ENCODE results near the gene TRAF3.
A peak's percentile ranks its signal among the peaks of the same experiment; 100 is the strongest.
"Not testable (repeated sequence)": the region's sequence is repeated elsewhere in the genome, so short reads cannot be mapped to it uniquely, and the experiment has no call there.

Gene TRAF3

DNA sequence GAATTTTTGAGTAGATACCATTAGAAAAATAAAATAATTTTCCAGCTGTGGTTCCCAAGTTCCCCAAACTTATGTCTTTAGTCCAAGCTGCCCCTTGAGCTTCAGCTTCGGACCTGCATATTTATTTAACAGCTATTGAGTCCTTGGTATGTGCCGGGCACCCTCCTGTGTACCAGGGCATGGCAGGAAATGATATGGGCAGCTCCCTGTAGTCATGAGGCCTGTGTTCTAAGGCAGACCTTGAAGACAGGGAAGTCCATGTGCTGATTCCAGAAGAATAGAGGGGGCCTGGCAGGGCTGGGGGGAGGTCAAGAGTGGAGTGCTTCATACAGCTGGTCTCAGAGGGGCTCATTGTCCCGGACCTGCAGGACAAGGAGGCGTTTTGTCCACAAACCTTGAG lies 29.2 kb downstream of the TRAF3 start:
- no peak for DNase-seq (ENCODE audit: low read depth)

DNA sequence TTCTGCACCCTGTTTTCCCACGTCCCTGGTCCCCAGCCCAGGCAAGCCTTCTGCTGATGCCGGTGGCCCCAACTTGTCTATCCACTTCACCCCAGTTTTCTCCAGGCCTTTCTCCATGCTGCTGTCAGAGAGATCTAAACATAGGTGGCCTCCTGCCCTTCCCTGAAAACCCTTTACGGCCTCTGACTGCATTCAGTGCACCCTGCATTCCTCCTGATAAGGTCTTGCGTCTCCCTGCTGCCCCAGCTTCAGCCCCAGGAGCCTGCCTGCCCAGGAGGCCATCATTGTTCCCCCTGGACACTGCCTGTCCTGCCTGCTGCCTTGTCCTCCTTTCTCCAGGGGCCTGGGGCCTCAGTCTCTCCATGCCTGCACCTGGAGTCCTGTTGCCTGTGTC lies 29.8 kb downstream of the TRAF3 start:
- no peak for DNase-seq (ENCODE audit: low read depth)

GRCh38 chr14:102809870-102810269 lies 32.6 kb downstream of the TRAF3 start:
- no peak for DNase-seq (ENCODE audit: low read depth)

DNA sequence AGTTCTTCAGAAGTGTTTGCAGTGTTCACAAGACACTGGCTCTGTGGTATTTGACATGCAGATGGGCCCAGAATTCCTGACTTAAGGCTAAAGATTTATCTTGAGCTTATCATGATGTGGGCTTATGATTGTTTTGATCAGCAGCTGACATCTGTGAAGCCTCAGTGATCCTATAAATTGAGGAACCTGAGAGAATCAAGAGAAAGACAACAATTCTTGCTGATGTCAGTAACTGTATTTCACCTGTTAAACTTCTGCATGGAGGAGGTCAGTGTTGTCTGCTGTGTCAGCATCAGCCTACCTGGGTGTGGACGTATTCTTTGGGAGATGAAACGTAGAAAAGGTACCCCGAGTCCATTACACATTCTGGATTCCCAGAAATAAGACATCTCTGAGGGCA lies 33.3 kb downstream of the TRAF3 start:
- DNase-seq (ENCODE audit: low read depth) = no peak

GRCh38 chr14:102811254-102811963 lies 34.2 kb downstream of the TRAF3 start:
- no peak for DNase-seq (ENCODE audit: low read depth)

DNA sequence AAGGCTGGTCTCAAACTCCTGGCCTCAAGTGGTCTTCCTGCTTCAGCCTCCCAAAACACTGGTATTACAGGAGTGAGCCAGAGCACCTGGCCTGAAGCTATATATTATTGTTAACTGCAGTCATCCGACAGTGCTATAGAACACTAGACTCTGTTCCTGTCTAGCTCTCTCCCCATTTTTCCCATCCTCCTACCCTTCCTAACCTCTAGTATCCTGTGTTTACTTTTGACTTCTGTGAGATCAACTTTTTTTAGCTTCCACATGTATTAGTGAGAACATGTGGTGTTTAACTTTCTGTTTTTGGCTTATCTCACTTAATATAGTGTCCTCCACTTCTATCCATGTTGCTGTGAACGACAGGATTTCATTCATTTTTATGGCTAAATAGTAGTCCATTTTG lies 34.7 kb downstream of the TRAF3 start:
- DNase-seq (ENCODE audit: low read depth) = no peak

- no peak for DNase-seq (ENCODE audit: low read depth)
Measured at GRCh38 chr14:102813691-102814090, 36.4 kb downstream of the TRAF3 start.

DNA sequence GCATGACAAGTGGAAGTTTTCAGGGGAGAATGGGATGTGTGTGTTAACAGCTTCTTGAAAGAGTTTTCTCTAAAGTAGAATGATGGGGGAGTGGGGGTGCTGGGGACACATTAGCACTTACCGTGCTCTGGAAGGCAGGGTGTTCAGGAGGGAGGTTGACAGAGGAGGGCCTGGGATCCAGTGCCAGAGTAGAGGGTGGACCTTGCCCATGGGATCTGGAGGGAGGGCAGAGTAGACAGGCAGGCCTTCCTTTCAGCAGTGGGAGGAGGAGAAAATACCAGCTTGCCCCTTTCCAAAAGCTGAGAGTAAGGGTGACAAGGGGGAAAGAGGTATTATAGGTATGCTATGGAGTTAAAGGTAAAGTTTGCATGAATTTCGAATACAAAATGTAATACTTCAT lies 40.1 kb downstream of the TRAF3 start:
- no peak for DNase-seq (ENCODE audit: low read depth)

DNA sequence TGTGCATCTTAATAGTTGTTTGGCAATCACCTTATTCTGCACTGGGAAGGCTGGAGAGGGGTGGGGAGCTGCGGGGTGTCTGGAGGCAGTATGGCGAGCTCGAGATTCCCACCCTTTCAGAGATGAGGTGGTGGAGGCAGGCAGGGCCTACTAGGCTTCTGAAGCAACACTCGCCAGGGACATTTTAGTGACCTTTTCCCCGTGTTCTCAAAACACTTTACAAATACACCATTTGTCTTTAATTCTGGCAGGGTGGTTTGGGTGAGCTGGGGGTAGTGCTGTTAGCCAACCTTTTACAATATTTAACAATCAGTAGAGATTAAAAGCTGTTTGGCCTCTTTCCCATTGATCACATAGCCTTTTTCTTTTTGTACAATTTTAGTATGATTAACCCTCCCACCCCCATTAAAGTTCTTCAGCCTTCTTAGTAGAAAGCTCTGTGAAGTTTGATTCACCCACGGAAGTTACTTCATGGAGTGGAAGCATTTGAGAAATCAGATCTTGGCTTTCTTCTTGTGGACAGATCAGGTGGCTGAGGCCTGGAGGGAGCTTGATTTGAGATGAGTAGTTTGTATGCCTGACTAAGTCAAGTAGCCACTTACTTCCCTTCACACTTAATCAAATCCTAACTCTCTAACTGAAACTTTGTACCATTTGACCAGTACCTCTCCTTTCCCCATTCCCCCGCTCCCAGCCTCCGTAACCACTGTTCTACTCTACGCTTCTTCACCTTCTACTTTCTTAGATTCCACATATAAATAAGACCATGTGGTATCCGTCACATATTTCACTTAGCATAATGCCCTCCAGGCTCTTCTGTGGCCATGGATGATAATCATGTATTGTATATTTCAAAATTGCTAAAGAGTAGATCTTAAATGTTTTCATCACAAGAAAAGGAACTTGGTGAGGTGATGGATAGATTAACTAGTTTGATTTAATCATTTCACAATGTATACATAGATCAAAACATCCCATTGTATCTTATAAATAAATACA lies 41.0 kb downstream of the TRAF3 start:
- DNase-seq (ENCODE audit: low read depth) = no peak

DNA sequence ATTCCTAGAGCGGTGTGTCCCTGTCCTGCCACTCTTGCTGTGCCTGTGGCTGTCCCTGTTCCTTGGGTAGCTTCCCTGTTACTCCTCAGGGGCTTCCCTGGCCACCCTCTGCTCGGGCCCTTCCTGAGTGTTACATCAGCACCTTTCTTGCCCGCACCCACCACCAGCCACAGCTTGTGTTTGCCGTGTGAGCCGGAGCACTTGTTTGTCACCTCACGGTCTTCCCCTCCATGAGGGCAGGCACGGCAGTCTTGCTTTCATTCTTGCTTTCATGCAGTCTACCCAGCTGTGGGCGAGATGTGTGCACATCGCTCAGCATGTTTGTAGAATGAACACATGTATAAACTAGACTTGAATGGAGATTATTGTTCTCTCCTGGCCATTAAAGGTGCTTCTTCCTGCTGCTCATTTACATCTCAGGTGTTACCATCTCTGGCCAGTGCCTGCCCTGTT lies 42.0 kb downstream of the TRAF3 start:
- peak; percentile 68 for DNase-seq (ENCODE audit: low read depth)

DNA sequence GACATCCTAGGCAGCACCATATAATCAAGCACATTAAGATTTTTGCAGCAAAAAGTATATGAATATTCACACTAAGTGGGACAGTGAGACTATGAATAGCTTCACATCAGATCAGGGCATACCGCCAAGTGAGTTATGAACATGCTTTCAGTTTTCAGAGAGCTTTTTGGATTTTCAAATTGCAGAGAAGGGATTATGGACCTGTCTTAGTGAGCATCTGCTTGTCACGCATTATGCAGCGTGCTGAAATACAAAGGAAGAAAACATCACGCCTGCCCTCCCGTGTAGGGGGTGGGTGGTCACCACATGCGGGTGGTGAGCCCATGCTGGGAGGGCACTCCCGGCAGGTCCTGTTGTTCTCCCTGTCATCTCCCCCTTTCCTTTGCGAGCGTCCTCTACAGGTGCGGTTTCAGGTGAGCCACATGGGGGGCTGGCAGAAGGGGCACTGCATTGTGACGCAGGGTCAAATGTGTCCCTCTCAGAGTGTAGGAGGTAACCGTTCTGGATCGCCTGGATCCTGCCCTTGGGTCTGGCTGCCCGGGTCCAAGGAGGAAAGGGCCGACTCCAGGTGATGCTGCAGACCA lies 42.6 kb downstream of the TRAF3 start:
- no peak for DNase-seq (ENCODE audit: low read depth)

DNA sequence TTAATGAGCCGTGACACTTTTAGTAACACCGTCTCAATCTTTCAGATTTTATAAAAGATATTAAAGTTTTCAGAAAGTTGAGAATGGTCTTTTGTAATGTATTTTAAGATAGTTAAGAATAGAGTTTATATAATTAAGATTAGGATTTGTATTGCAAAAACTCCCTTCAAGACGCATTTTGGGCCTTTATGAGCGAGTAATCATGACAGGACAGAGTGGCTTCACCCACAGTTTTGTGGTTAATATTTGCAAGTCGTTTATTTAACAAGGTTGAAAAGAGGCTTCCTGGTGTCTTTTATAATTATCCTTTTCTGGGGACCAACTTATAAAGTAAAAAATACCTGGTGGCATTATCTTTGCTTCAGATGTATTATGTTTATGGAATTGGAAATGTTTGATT lies 44.0 kb downstream of the TRAF3 start:
- DNase-seq (ENCODE audit: low read depth) = no peak

- DNase-seq (ENCODE audit: low read depth) = peak; percentile 36
Measured at GRCh38 chr14:102822311-102822863, 45.1 kb downstream of the TRAF3 start.

- not testable (repeated sequence) for DNase-seq (ENCODE audit: low read depth)
Measured at GRCh38 chr14:102822887-102823286, 45.6 kb downstream of the TRAF3 start.

- DNase-seq (ENCODE audit: low read depth) = no peak
Measured at GRCh38 chr14:102823546-102823945, 46.3 kb downstream of the TRAF3 start.

- no peak for DNase-seq (ENCODE audit: low read depth)
Measured at GRCh38 chr14:102824832-102825231, 47.6 kb downstream of the TRAF3 start.

- no peak for DNase-seq (ENCODE audit: low read depth)
Measured at GRCh38 chr14:102825307-102826095, 48.3 kb downstream of the TRAF3 start.

DNA sequence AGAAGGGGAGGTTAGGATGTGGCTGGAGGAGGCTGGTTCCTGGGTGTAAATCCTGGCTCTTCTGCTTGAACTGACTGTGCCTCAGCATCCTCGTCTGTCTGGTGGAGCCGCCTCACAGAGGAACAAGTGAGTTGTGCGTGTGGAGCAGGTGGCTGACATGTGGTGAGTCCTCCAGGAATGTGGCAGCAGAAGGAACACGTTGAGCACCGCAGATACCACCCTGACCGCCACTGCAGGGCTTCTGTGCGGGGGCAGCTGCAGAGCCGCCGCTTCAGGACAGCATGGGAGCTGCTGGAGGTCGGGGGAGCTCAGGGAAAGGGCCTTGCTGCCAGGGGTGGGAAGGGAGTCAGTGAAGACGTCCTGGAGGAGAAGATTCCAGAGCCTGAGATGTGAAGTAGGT lies 48.9 kb downstream of the TRAF3 start:
- no peak for DNase-seq (ENCODE audit: low read depth)

DNA sequence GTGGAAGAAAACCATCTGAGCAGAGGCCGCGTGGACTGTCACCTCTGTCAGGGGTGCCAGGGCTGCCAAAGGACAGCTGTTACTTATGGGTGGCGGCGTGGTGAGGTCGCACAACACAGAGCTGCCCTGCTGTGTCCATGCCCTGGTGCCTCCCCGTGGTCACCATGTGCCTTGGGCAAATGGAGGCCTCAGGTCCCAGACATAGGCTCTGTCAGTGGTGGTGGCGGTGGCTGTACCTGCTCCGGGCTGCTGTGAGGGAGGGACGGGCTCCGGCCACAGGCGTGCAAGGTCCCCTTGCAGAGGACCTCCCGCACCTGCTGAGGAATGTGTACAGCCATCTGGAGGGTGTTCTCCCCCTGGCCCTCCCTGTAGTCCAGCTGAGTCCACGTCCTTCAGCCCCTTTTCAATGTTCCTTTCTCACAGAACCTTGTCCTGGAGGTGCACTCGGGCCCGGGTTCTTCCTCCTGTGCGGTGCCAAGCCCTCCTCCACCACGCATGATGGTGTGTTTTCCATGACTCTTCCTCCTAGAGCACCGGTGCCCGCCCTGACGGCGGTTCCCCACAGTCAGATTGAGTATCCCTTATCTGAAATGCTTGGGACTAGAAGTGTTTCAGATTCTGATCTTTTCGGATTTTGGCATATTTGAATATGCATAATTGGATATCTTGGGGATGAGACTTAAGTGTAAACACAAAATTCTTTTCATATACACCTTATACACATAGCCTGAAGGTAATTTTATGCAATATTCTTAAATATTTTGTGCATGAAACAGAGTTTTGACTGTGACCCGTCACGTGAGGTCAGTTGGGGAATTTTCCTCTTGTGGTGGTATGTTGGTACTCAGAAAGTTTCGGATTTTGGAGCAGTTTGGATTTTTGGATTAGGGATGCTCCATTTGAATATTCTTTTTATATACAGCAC lies 49.8 kb downstream of the TRAF3 start:
- DNase-seq (ENCODE audit: low read depth) = no peak

DNA sequence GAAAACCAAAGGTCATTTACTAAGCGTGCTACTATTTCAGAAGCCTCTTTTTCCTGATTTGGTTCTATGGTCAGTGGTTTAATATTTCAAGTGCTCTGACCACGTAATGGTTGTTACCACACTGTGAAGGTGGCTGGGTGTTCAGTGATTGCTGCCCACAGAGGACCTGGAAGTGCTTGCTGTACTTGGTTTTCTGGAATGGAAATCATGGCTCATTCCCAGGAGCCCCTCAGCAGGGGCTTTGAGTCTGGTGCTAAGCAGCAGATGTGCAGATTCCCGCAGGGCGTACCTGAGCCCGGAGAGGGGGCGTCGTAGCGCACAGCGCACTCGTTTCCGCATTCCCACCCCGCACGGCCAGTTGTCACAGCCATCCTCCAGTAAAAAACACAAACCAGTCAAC lies 50.5 kb downstream of the TRAF3 start:
- no peak for DNase-seq (ENCODE audit: low read depth)

DNA sequence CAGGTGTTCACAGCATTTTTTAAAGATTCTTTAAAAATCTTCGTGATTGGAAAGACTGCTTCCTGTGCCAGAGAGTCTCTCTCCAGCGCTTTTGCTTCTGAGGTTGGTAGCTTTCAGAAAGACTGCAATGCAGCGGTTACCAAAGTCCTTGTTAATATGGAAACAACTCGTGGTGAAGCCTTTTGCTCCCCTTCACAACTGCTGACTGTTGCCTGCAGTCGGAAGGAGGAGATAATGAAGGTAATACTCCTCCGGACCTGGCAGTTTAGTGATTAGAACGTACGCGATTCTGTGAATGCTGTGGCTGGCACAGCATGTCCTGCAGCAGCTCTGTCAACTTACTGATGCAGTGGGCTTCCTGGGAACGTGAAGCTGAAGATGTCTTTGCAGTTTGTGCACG lies 50.9 kb downstream of the TRAF3 start:
- no peak for DNase-seq (ENCODE audit: low read depth)
